ENCODE measurements around the gene CDH24. TPM values are rescaled to one million over a fixed set of nuclear protein-coding genes. Genes with fewer than 3 reads are reported as not detected.

The CDH24 gene
- total and polyA plus RNA-seq, 2 donors (not counting 1 experiment from before 2014, with no cell fraction given): 0.96 to 1.0 TPM

GRCh38 chr14:23049011-23049410 is 8.3 kb downstream of the CDH24 start:
- no peaks in the 10 kb centered on the region for H3K4me1 ChIP-seq (ENCODE audit: control insufficient read depth in 2 of 2, insufficient read depth in 2 of 2, low read length in 2 of 2)
- no peak overlapping the region for H3K4me3 ChIP-seq (ENCODE audit: control extremely low read depth in 1 of 5, extremely low read depth in 1 of 5, insufficient read depth in 1 of 5, low read depth in 2 of 5, low read length in 4 of 5)
- no peaks in the 10 kb centered on the region for H4K20me1 ChIP-seq (ENCODE audit: control insufficient read depth, insufficient read depth, low read length, poor library complexity, severe bottlenecking)
- H3K9me3 ChIP-seq (ENCODE audit: control extremely low read depth in 1 of 3, control insufficient read depth in 2 of 3, insufficient read depth in 1 of 3, low read length in 2 of 3): no peaks in the 10 kb centered on the region
- no peaks in the 10 kb centered on the region for H3K27me3 ChIP-seq (replicated peaks in 1 of 4; ENCODE audit: control extremely low read depth in 1 of 4, control insufficient read depth in 3 of 4, insufficient read depth in 4 of 4, low read length in 3 of 4)
- ChIA-PET CTCF (interaction anchor here (0.9 kb wide), 1 partner anchor 9 kb away, joined by 3 read pairs; no protein-coding TSS in a partner anchor), POLR2A (no interaction called here)
- Mint-ChIP-seq H3K4me3 (no peak overlapping the region), H3K4me1 (no peaks in the 10 kb centered on the region), H3K27me3 (no peaks in the 10 kb centered on the region), H3K9me3 (ENCODE audit: insufficient read depth) (no peaks in the 10 kb centered on the region), H3K27ac (no peak overlapping the region)
- no peak overlapping the region for H2AFZ ChIP-seq (ENCODE audit: insufficient read depth, low read depth, low read length, poor library complexity, severe bottlenecking)
- no peak for DNase-seq
- no peak for ATAC-seq (ENCODE audit: low read depth)
- TF ChIP-seq CTCF (IDR thresholded peaks at IDR 0.05) (no peak), EZH2 (IDR thresholded peaks at IDR 0.05; ENCODE audit: borderline replicate concordance, insufficient read depth, low read depth, low read length, poor library complexity, severe bottlenecking) (no peak)
- no peaks in the 10 kb centered on the region for H3K36me3 ChIP-seq (replicated peaks in 1 of 2; ENCODE audit: control extremely low read depth in 1 of 2, control insufficient read depth in 1 of 2, extremely low read depth in 1 of 2, insufficient read depth in 2 of 2, low read length in 1 of 2)
- no peak overlapping the region for H3K4me2 ChIP-seq (replicated peaks; ENCODE audit: low read depth, low read length, poor library complexity, severe bottlenecking)
- no peak overlapping the region for H3K9ac ChIP-seq (ENCODE audit: low read length)
- WGBS (ENCODE audit: insufficient coverage): 95% methylated on average over 6 of the region's 9 CpGs
- intact Hi-C loops (cut with micrococcal nuclease): no loop called here
- no peak overlapping the region for H3K27ac ChIP-seq (ENCODE audit: low read length in 2 of 2)
- no peaks in the 10 kb centered on the region for H3K79me2 ChIP-seq (ENCODE audit: control insufficient read depth, insufficient read depth, low read length)

- POLR2A ChIA-PET: no interaction called here
- H3K27me3 ChIP-seq (replicated peaks in 1 of 4; ENCODE audit: control extremely low read depth in 1 of 4, control insufficient read depth in 3 of 4, insufficient read depth in 4 of 4, low read length in 3 of 4): no peaks in the 10 kb centered on the region
These were observed 9.3 kb downstream of the CDH24 start for GRCh38 chr14:23047751-23048693.

More at GRCh38 chr14:23047751-23048693, 9.3 kb downstream of the CDH24 start:
- DNase-seq (no peak), ATAC-seq (ENCODE audit: low read depth) (no peak)
- Histone ChIP-seq H3K4me1 (ENCODE audit: control insufficient read depth in 2 of 2, insufficient read depth in 2 of 2, low read length in 2 of 2) (no peaks in the 10 kb centered on the region), H2AFZ (ENCODE audit: insufficient read depth, low read depth, low read length, poor library complexity, severe bottlenecking) (no peak overlapping the region), H3K4me3 (ENCODE audit: control extremely low read depth in 1 of 5, extremely low read depth in 1 of 5, insufficient read depth in 1 of 5, low read depth in 2 of 5, low read length in 4 of 5) (no peak overlapping the region), H3K9me3 (ENCODE audit: control extremely low read depth in 1 of 3, control insufficient read depth in 2 of 3, insufficient read depth in 1 of 3, low read length in 2 of 3) (no peaks in the 10 kb centered on the region), H3K9ac (ENCODE audit: low read length) (no peak overlapping the region), H3K36me3 (replicated peaks in 1 of 2; ENCODE audit: control extremely low read depth in 1 of 2, control insufficient read depth in 1 of 2, extremely low read depth in 1 of 2, insufficient read depth in 2 of 2, low read length in 1 of 2) (no peaks in the 10 kb centered on the region), H3K27ac (ENCODE audit: low read length in 2 of 2) (no peak overlapping the region), H4K20me1 (ENCODE audit: control insufficient read depth, insufficient read depth, low read length, poor library complexity, severe bottlenecking) (no peaks in the 10 kb centered on the region), H3K79me2 (ENCODE audit: control insufficient read depth, insufficient read depth, low read length) (no peaks in the 10 kb centered on the region), H3K4me2 (replicated peaks; ENCODE audit: low read depth, low read length, poor library complexity, severe bottlenecking) (no peak overlapping the region)
- intact Hi-C loops (cut with micrococcal nuclease): no loop called here
- no peaks in the 10 kb centered on the region for H3K27me3 Mint-ChIP-seq
- no peak overlapping the region for H3K27ac Mint-ChIP-seq
- no peak for TF ChIP-seq EZH2 (IDR thresholded peaks at IDR 0.05; ENCODE audit: borderline replicate concordance, insufficient read depth, low read depth, low read length, poor library complexity, severe bottlenecking)
- no peak for TF ChIP-seq CTCF (IDR thresholded peaks at IDR 0.05)
- WGBS (ENCODE audit: insufficient coverage): 83% methylated on average over 83 of the region's 85 CpGs
- no peaks in the 10 kb centered on the region for H3K4me1 Mint-ChIP-seq
- H3K9me3 Mint-ChIP-seq (ENCODE audit: insufficient read depth): no peaks in the 10 kb centered on the region
- CTCF ChIA-PET: interaction anchor here (0.9 to 1.7 kb wide), 2 partner anchors 10 kb away, joined by 3 to 5 read pairs; no protein-coding TSS in a partner anchor
- no peak overlapping the region for H3K4me3 Mint-ChIP-seq

Data from B cell (primary cell).